Progenitor cell of endocrine pancreas (in vitro differentiated cells): ENCODE data around the gene TFR2. TPM values are rescaled to one million over a fixed set of nuclear protein-coding genes. Genes with fewer than 3 reads are reported as not detected.

Experiments used
- DNase-seq: peaks from one replicate; pipeline ENCODE4 v3.0.0; 2021; ENCODE audit warnings: low spot score; ENCODE audit not compliant: unreplicated experiment
- H3K27ac Mint-ChIP-seq: 2 replicates; pipeline ENCODE4 v1.8.0; 2021; ENCODE audit warnings: mild to moderate bottlenecking, moderate library complexity, mixed read lengths
- H3K27me3 Mint-ChIP-seq: 2 replicates; pipeline ENCODE4 v1.8.0; 2021; ENCODE audit warnings: mixed read lengths
- H3K36me3 Mint-ChIP-seq: 2 replicates; pipeline ENCODE4 v1.8.0; 2022; ENCODE audit warnings: mixed read lengths; ENCODE audit not compliant: insufficient read depth
- H3K4me1 Mint-ChIP-seq: 2 replicates; pipeline ENCODE4 v1.8.0; 2021; ENCODE audit warnings: low read depth, mixed read lengths
- H3K4me3 Mint-ChIP-seq: 2 replicates; pipeline ENCODE4 v1.8.0; 2021; ENCODE audit warnings: low read depth, mild to moderate bottlenecking, moderate library complexity, mixed read lengths
- H3K9me3 Mint-ChIP-seq: 2 replicates; pipeline ENCODE4 v1.8.0; 2021; ENCODE audit warnings: low read depth, mixed read lengths
- total RNA-seq: library from RNA; stranded (reverse); gene quantifications from 2 replicates; pipeline ENCODE4 v1.2.1, GENCODE V29; 2021
- TF ChIP-seq, protein P1 (sequence below): fragments of 200-600 bp; sonication (generic); IDR thresholded peaks from one replicate; pipeline ENCODE4 v1.5.0; 2021; ENCODE audit warnings: antibody characterized with exemption, mild to moderate bottlenecking; ENCODE audit not compliant: unreplicated experiment

The TFR2 gene
- total RNA-seq, 1 donor from 2014 or later, result 0.93 TPM

DNA sequence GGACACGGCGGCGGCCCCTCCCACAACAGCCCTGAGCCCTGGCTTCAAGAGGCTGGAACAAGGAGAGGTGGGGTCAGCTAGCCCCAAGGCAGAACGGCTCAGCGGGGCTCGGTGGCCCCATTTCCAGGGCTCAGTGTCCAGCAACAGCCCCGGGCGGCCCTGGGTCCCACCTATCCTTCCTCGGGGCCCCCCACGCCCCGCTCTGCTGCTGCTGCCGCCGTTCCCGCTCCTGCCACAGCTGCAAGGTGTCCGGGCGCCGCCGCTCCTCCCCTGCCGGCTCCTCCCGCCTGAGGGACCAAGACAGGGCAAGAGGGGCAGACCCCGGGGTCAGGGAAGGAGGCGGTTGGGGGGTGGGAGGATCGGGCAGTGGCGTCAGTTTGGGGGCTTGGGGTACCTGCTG is 64.2 kb downstream of the TFR2 start:
- Mint-ChIP-seq H3K36me3 (peaks cover 7% of the 10 kb centered on the region), H3K9me3 (no peaks in the 10 kb centered on the region), H3K27me3 (no peaks in the 10 kb centered on the region), H3K27ac (no peak overlapping the region), H3K4me1 (peaks cover 1% of the 10 kb centered on the region), H3K4me3 (no peak overlapping the region)
- TF ChIP-seq, protein P1, sequence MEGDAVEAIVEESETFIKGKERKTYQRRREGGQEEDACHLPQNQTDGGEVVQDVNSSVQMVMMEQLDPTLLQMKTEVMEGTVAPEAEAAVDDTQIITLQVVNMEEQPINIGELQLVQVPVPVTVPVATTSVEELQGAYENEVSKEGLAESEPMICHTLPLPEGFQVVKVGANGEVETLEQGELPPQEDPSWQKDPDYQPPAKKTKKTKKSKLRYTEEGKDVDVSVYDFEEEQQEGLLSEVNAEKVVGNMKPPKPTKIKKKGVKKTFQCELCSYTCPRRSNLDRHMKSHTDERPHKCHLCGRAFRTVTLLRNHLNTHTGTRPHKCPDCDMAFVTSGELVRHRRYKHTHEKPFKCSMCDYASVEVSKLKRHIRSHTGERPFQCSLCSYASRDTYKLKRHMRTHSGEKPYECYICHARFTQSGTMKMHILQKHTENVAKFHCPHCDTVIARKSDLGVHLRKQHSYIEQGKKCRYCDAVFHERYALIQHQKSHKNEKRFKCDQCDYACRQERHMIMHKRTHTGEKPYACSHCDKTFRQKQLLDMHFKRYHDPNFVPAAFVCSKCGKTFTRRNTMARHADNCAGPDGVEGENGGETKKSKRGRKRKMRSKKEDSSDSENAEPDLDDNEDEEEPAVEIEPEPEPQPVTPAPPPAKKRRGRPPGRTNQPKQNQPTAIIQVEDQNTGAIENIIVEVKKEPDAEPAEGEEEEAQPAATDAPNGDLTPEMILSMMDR, result no peak
- no peak for DNase-seq

GRCh38 chr7:100576384-100576993 is 64.9 kb downstream of the TFR2 start:
- no peaks in the 10 kb centered on the region for H3K9me3 Mint-ChIP-seq
- no peak overlapping the region for H3K27ac Mint-ChIP-seq
- H3K4me1 Mint-ChIP-seq, result peaks cover 7% of the 10 kb centered on the region
- TF ChIP-seq, protein P1, result no peak
- peaks cover 7% of the 10 kb centered on the region for H3K36me3 Mint-ChIP-seq
- H3K4me3 Mint-ChIP-seq, result no peak overlapping the region
- no peaks in the 10 kb centered on the region for H3K27me3 Mint-ChIP-seq
- no peak for DNase-seq

DNA sequence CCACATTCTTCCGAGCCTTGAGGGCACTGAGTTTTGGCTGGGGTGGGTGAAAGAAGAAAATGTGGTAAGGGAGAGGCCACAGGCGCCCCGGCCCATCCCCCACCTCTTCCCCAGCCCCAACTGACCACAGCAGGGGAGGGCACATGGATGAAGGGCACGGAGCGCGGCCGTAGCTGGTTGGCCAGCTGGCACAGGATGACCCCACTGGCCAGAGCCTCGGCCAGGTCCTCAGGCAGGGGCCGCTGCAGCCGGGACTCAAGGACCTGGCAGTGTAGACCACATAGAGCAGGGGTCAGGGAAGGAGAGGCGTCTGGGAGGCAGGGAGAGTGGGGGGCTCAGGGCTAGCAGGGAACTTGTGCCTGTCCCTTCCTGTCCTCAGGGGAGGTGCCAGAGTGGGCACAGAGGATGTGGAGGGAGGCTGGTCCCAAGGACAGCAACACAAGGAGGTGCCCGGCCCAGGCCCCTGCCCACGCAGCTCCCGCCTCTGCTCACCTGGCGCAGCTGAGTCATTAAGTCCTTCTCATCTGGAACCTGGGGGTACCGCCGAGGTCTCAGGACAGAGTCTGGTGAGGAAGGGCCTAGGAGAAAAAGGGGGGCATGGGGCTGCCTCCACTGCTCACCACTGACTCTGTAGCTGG is 65.5 kb downstream of the TFR2 start:
- H3K27ac Mint-ChIP-seq, result no peak overlapping the region
- H3K9me3 Mint-ChIP-seq, result no peaks in the 10 kb centered on the region

DNA sequence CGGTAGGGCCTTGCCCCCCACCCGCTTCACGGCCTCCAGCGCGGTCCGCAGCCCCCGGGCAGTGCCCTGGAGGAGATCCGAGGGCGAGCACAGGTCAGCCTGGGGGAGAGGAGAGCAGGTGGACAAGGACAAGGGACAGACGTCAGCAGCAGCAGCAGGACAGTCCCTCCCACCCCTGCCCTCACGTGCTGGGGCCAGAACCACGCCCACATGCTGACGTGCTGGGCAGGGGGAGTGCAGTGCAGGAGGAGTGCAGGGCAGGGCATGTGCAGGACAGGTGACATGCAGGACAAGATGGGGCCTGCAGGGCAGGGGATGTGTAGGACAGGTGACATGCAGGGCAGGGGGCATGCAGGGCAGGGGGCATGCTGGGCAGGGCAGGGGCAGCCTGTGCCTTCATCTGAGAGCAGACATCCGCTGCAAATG is 66.1 kb downstream of the TFR2 start:
- DNase-seq, result no peak
- peaks cover 7% of the 10 kb centered on the region for H3K4me1 Mint-ChIP-seq

More for the DNA sequence above, 65.5 kb downstream of the TFR2 start:
- Mint-ChIP-seq H3K4me3 (no peak overlapping the region), H3K27me3 (no peaks in the 10 kb centered on the region), H3K36me3 (peaks cover 7% of the 10 kb centered on the region), H3K4me1 (peaks cover 7% of the 10 kb centered on the region)
- TF ChIP-seq, protein P1, result no peak
- no peak for DNase-seq

GRCh38 chr7:100574362-100575205 is 66.8 kb downstream of the TFR2 start:
- Mint-ChIP-seq H3K4me1 (peaks cover 7% of the 10 kb centered on the region), H3K27ac (no peak overlapping the region), H3K27me3 (no peaks in the 10 kb centered on the region), H3K36me3 (peaks cover 7% of the 10 kb centered on the region), H3K4me3 (no peak overlapping the region), H3K9me3 (no peaks in the 10 kb centered on the region)
- no peak for DNase-seq
- TF ChIP-seq, protein P1, result no peak

More for the DNA sequence above, 66.1 kb downstream of the TFR2 start:
- no peaks in the 10 kb centered on the region for H3K9me3 Mint-ChIP-seq
- peaks cover 7% of the 10 kb centered on the region for H3K36me3 Mint-ChIP-seq
- H3K27me3 Mint-ChIP-seq, result no peaks in the 10 kb centered on the region
- H3K4me3 Mint-ChIP-seq, result no peak overlapping the region
- H3K27ac Mint-ChIP-seq, result no peak overlapping the region
- TF ChIP-seq, protein P1, result no peak
